Measurements from ENCODE around the gene SEMA6B.

DNA sequence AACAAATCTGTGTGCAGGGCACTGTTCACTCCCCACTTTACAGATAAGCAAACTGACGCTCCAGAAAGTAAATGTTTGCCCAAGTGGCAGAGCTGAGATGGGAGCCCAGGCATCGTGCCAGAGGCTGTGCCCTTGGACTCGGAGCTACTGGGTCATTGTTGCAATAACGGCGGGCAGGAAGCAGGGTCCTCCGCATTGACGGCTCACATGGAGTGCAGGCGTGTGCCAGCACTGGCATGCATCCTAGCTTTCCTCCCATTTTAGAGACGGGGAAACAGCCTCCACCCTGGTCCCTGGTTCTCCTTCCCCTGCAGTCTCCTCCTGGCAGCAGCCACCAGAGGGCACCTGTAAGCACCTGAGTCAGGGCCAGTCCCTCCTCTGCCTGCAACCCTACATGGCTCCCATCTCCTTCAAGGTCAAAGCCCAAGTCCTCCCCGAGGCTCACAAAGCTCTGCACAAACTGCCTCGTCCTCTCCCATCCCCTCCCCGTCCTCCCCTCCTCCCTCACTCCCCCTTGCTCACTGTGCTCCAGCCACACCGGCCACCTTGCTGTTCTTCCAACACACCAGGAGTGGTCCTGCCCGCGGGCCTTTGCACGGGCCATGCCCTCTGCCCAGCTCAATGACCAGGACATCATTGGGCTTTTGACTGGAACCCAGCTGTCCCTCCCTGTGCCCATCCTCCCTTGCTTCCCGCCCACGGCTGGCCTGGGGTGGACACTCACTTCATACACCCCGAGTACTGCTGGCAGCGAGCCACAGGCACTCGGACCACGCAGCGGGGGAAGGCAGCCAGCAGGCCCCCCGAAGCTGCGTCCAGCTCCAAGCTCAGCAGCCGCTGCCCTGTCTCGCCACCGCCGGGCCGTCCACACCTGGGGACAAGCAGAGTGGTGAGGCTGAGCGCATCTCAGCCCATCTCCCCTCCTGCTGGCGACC is 11.9 kb downstream of the SEMA6B start:
- TF ChIP-seq, protein P1, sequence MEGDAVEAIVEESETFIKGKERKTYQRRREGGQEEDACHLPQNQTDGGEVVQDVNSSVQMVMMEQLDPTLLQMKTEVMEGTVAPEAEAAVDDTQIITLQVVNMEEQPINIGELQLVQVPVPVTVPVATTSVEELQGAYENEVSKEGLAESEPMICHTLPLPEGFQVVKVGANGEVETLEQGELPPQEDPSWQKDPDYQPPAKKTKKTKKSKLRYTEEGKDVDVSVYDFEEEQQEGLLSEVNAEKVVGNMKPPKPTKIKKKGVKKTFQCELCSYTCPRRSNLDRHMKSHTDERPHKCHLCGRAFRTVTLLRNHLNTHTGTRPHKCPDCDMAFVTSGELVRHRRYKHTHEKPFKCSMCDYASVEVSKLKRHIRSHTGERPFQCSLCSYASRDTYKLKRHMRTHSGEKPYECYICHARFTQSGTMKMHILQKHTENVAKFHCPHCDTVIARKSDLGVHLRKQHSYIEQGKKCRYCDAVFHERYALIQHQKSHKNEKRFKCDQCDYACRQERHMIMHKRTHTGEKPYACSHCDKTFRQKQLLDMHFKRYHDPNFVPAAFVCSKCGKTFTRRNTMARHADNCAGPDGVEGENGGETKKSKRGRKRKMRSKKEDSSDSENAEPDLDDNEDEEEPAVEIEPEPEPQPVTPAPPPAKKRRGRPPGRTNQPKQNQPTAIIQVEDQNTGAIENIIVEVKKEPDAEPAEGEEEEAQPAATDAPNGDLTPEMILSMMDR (optimal IDR thresholded peaks at IDR 0.05 in 1 of 3, IDR thresholded peaks at IDR 0.05 in 1 of 3, conservative IDR thresholded peaks at IDR 0.05 in 1 of 3; ENCODE audit: extremely low read depth in 1 of 3, insufficient read depth in 2 of 3, low read length in 3 of 3): peak; percentile 62 to 73 (median 72)
- no peak for TF ChIP-seq EZH2 (IDR thresholded peaks at IDR 0.05; ENCODE audit: low read length)

All from keratinocyte (primary cell).